Hematopoietic multipotent progenitor cell treated with erythropoietin and hydrocortisone succinate and interleukin-3 and kit ligand, for 15 days (in vitro differentiated cells): ENCODE data around the gene PDGFRA.

Source experiments
- DNase-seq: peaks from one replicate; pipeline ENCODE4 v3.0.0-alpha.2; 2015; ENCODE audit warnings: low spot score

PDGFRA gene

DNA sequence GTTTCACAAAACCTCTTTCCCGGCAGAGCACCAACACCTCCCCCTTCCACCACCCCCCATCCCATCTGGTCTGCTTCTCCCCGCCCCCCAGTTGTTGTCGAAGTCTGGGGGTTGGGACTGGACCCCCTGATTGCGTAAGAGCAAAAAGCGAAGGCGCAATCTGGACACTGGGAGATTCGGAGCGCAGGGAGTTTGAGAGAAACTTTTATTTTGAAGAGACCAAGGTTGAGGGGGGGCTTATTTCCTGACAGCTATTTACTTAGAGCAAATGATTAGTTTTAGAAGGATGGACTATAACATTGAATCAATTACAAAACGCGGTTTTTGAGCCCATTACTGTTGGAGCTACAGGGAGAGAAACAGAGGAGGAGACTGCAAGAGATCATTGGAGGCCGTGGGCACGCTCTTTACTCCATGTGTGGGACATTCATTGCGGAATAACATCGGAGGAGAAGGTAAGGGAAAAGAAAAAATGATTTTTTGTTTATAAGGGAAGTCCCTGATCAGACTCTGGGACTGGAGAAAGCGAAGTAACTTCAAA lies at the start of gene PDGFRA:
Gene PDGFRA, plus strand, starts transcription at position 333 of the 541 bp plus-strand sequence. CDS start 29,476 bp downstream, outside the sequence.
- DNase-seq = no peak

GRCh38 chr4:54184581-54184980 lies 44.5 kb upstream of the PDGFRA start:
- no peak for DNase-seq

GRCh38 chr4:54185044-54185780 lies 43.9 kb upstream of the PDGFRA start:
- no peak for DNase-seq

GRCh38 chr4:54185866-54186265 lies 43.2 kb upstream of the PDGFRA start:
- DNase-seq = no peak

GRCh38 chr4:54186371-54186770 lies 42.7 kb upstream of the PDGFRA start:
- no peak for DNase-seq

- DNase-seq = no peak
Observed at GRCh38 chr4:54187148-54187547, 41.9 kb upstream of the PDGFRA start.

- no peak for DNase-seq
Observed at GRCh38 chr4:54189140-54189539, 40.0 kb upstream of the PDGFRA start.

DNA sequence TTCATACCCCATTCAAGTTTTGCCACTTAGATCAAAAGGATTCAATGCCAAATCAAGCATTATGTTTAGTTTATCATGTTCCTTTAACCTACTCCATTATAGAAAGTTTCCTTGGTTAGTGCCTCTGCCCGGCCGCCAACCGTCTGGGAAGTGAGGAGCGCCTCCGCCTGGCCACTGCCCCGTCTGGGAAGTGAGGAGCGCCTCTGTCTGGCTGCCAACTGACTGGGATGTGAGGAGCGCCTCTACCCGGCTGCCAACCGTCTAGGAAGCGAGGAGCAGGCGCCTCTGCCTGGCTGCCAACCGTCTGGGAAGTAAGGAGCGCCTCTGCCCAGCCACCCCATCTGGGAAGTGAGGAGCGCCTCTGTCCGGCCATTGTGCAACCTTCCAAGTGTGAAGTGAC lies 36.3 kb upstream of the PDGFRA start:
- no peak for DNase-seq

GRCh38 chr4:54197926-54198325 lies 31.2 kb upstream of the PDGFRA start:
- no peak for DNase-seq

GRCh38 chr4:54199919-54200318 lies 29.2 kb upstream of the PDGFRA start:
- no peak for DNase-seq

DNA sequence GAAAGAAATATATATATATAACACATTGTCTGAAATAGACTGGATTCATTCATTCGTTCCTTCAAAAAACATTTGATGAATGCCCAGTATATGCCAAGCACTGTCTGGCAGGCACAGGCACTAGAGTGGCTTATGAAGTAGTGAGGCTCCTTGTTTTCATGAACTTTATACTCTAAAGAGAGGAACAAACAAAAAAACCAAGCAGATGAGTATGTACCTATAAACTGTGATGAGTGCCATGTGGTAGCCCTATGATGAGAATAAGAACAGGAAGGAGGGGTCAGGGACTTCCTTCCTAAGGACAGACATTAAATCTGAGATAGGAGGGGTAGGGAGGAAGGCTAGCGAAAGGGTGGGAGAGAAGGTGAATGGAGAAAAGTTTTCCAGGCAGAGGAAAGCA lies 19.5 kb upstream of the PDGFRA start:
- no peak for DNase-seq

DNA sequence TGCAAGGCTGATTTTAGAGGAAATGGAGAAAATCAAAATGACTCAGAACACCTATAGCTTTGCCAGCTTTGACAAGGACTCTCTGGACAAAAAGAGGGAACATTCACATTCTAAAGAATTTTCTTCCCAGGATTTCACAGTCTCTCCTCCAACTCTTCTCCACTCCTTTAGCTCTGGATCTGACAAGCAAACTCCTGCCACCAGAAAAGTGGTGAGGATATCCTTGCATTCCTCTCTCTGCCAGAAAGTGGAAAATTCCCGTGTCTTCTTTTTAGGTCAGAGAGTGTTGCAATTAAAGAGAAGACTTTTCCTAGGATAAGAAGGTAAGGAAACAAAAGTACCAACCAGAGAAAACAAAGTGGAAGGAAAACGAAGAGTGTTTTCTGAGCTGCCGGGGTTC lies 16.1 kb upstream of the PDGFRA start:
- no peak for DNase-seq

DNA sequence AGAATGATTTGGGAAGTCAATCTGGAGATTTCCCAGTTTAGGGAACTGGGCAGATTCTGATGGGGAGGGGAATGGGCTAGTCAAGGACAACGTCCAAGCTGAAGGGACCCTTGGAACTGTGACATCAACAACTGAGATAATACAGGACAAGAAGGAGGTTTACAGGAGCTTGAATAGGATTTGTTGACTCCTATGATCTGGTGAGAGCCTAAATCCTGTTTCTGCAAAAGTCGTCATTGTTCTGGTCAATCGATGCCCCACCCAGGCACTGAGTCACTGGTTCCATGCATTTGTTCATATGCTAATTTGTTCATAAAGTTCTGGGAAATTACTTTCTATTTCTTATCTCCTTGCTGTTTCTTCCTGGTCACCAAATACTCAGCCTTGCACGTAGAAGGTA lies 15.3 kb upstream of the PDGFRA start:
- no peak for DNase-seq

DNA sequence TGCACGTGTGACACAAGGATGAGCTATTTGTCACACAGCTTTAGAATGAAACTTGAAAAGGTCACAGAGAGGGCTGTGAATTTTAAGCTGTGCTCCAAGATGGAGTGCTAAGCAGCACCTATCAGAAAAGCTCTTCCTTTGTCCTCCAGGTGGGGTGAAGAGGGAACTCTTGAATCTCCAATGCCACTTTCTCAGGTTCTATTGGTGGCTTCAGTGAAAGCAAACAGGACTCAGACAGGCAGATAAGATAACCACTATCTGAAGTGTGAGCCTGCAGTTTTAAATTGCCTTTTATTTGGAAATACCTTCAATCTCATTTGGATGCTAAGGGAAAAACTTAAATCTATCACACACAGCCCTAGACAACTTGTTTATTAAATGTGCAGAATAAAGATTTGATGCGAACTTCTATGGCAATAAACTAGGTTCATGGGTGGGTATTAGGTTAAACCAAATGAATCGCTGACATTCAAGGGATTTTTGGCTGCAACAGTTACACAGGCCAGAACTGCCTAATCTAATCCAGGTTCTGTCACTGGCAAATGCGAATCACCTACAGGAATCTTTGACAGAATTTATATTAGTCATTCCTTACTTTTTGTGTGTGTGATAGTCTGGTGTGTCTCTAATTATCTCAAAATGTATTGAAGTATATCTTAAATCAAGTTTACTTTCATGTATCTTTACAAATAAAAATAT lies 13.6 kb upstream of the PDGFRA start:
- DNase-seq = no peak

DNA sequence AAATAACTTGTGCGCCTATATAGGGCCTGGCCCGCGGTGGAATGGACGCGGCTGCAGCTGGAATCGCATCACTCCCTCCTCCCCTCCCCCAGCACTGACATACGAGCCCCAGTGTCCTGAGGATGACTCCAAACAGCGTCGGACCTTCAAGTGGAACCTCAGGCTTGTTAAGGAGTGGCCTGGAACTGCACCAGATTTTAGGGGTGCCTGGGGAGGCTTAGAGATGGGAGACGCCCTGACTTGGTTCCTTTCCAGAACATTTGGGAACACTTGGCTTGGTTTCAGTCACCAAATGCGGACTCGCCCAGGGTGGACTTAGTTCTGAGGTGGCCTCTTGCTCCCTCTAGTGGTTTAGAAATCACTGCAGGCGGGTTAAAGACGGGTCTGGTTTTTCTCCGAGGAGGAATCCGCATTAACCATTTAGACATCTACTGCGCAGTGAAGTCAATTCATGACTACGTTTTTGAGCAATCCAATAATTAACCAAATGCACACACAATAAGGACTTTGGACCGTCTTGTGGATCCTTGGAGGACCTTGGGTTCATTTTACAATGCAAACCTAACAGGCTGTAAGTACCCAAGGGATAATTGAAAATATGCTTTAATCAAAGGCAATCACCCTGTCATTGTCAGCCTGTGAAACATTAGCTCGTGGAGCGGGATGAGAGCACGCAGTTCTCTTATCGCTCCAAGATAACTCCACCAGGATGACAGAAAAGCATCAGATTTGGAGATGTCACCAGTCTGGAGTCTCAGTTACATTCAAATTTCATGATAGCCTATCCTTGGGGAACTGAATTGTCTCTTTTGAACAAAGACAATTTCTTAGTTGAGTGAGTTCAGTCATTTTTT lies 11.2 kb upstream of the PDGFRA start:
- peak; percentile 66 for DNase-seq

- no peak for DNase-seq
Observed at GRCh38 chr4:54218736-54219135, 10.4 kb upstream of the PDGFRA start.

GRCh38 chr4:54224996-54225597 lies 4.0 kb upstream of the PDGFRA start:
- DNase-seq = no peak

DNA sequence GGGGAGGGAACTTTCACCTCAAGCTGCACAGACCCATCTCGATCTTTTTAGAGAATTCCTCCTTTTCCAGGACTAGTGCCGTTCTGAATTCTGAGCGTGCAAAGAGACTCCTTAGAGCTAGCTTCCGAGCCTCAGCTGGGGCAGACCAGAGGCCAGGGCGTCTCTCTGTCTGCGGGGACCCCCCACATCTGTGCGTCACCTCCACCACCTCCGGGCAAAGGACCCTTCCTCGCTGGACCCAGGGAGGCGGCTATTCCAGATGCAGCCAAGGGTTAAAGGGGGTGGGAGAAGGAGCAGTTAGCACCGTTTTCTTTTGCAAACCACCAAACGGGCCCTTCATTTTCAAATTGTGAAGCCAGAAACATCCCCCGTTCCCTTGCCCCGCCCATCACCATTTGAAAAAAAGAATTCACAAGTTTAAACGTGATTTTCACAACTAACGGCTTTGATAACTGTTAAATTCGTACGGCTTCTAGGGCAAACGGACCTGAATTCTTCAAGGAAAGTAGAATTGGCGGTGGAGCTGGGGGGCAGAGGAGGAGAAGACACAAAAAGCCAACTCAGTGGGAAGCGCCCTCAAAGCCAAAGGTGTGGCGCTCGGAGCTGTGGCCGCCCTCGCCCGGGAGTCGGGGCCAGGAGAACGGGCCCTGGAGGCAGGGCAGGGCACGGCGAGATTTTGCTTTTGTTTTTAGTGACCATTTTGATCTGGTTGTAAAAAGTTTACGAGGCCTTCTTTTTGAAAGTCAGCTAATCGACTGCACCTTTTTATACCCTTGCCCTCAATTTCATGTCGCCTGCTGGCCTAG lies 3.3 kb upstream of the PDGFRA start:
- DNase-seq = no peak

DNA sequence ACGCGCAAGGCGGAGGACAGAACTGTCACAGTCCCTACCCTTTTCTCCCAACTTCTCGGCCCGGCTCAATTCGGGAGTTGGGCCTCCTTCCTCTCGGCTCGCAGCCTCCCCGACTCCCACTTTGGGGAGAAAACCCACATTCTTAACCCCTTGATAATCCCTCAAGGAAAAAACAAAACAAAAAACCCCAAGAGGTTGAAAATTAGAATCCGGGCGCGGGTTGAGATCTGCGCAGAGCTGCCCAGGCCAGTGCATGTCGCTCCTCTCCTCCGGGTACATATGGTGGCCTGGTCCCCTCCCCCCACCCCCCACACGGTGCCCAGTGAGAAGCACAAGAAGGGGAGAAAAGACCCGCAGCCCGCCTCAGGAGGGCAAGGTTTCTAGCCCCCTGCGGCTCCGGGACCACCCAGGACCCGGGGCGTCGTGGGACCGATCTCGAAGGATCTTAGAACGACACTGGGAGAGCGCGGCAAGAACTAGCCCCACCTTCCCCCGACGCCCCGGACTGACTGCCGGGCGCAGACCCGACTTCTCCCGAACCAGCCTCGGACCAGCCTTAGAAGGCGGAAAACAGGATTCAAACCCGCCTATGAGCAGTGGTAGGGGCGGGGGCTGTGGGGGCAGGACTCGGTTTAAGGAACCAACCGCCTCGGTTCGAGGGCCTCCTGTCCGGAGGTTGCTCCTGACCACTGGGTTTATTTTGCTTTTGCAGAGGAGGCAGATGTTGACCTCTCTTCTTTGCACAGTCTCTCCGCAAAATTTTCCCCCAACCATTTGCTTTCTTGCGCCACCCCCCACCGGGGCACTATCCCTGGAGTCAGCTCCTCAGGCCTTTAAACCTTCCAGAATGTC lies 2.5 kb upstream of the PDGFRA start:
- DNase-seq = no peak
